H9 (cell line): Measurements from ENCODE around the gene SLC6A2. TPM values are rescaled to one million over a fixed set of nuclear protein-coding genes. Genes with fewer than 3 reads are reported as not detected.
A peak's percentile ranks its signal among the peaks of the same experiment; 100 is the strongest.

Source experiments
- DNase-seq: peaks from one replicate; pipeline ENCODE4 v3.0.0-alpha.2; 2017
- H2AFZ ChIP-seq: one replicate; pipeline ENCODE4 v1.6.1; 2013; ENCODE audit warnings: mild to moderate bottlenecking, low read length, control low read depth, moderate library complexity
- H2AK5ac ChIP-seq: 2 replicates; pipeline ENCODE4 v1.6.1; 2013; ENCODE audit warnings: low read length, control low read depth, mixed read lengths; ENCODE audit not compliant: insufficient read length
- H2BK120ac ChIP-seq: one replicate; pipeline ENCODE4 v1.6.1; 2013; ENCODE audit warnings: low read depth, mild to moderate bottlenecking, low read length, control low read depth, inconsistent platforms; ENCODE audit not compliant: poor library complexity, severe bottlenecking
- H2BK12ac ChIP-seq: 2 replicates; pipeline ENCODE4 v1.6.1; 2013; ENCODE audit warnings: low read length, control low read depth, mixed read lengths, low read depth; ENCODE audit not compliant: insufficient read length
- H2BK15ac ChIP-seq: 2 replicates; pipeline ENCODE4 v1.6.1; 2013; ENCODE audit warnings: low read depth, low read length, control low read depth
- H2BK20ac ChIP-seq: one replicate; pipeline ENCODE4 v1.6.1; 2013; ENCODE audit warnings: low read depth, mild to moderate bottlenecking, low read length, control low read depth, inconsistent platforms; ENCODE audit not compliant: poor library complexity, severe bottlenecking
- H2BK5ac ChIP-seq: 2 replicates; pipeline ENCODE4 v1.6.1; 2013; ENCODE audit warnings: low read length, control low read depth, mixed read lengths; ENCODE audit not compliant: insufficient read length
- H3K14ac ChIP-seq: 2 replicates; pipeline ENCODE4 v1.6.1; 2013; ENCODE audit warnings: low read length, control low read depth; ENCODE audit not compliant: insufficient read depth
- H3K18ac ChIP-seq: 2 replicates; pipeline ENCODE4 v1.6.1; 2013; ENCODE audit warnings: low read depth, mild to moderate bottlenecking, mixed read lengths, low read length, control low read depth; ENCODE audit not compliant: insufficient read length
- H3K23ac ChIP-seq: 2 replicates; pipeline ENCODE4 v1.6.1; 2013; ENCODE audit warnings: low read length, control low read depth, mixed read lengths, low read depth; ENCODE audit not compliant: insufficient read length
- H3K23me2 ChIP-seq: 2 replicates; pipeline ENCODE4 v1.6.1; 2013; ENCODE audit warnings: low read depth, mild to moderate bottlenecking, mixed read lengths, low read length, control low read depth; ENCODE audit not compliant: insufficient read length, poor library complexity, severe bottlenecking
- H3K27ac ChIP-seq: 2 replicates; pipeline ENCODE4 v1.5.1; 2013; ENCODE audit warnings: low read length, control low read depth, mixed read lengths, low read depth; ENCODE audit not compliant: insufficient read length
- H3K27me3 ChIP-seq: 2 replicates; pipeline ENCODE4 v1.6.1; 2013; ENCODE audit warnings: low read length, control low read depth, inconsistent platforms; ENCODE audit not compliant: insufficient read depth
- H3K4ac ChIP-seq: 2 replicates; pipeline ENCODE4 v1.6.1; 2013; ENCODE audit warnings: low read depth, mild to moderate bottlenecking, control low read depth, inconsistent platforms, low read length, moderate library complexity
- H3K4me1 ChIP-seq: 2 replicates; pipeline ENCODE4 v1.6.1; 2013; ENCODE audit warnings: low read length, control low read depth, inconsistent platforms; ENCODE audit not compliant: insufficient read depth
- H3K4me2 ChIP-seq: 2 replicates; pipeline ENCODE4 v1.6.1; 2013; ENCODE audit warnings: low read length, control low read depth, mixed read lengths; ENCODE audit not compliant: insufficient read length, insufficient read depth
- H3K56ac ChIP-seq: 2 replicates; pipeline ENCODE4 v1.6.1; 2013; ENCODE audit warnings: low read depth, mild to moderate bottlenecking, mixed read lengths, low read length, control low read depth; ENCODE audit not compliant: insufficient read length
- H3K79me1 ChIP-seq: 2 replicates; pipeline ENCODE4 v1.6.1; 2013; ENCODE audit warnings: low read depth, mild to moderate bottlenecking, moderate library complexity, low read length, control low read depth, inconsistent platforms; ENCODE audit not compliant: insufficient read depth, poor library complexity, severe bottlenecking
- H3K79me2 ChIP-seq: 2 replicates; pipeline ENCODE4 v1.6.1; 2013; ENCODE audit warnings: low read length, control low read depth, inconsistent platforms; ENCODE audit not compliant: insufficient read depth
- H3K9ac ChIP-seq: 2 replicates; pipeline ENCODE4 v1.6.1; 2013; ENCODE audit warnings: low read length, control low read depth, mixed read lengths; ENCODE audit not compliant: insufficient read length; ENCODE audit errors: extremely low read depth
- H3K9me3 ChIP-seq: one replicate; pipeline ENCODE4 v1.6.1; 2013; ENCODE audit warnings: low read depth, low read length, inconsistent platforms; ENCODE audit not compliant: control insufficient read depth
- H3T11ph ChIP-seq: one replicate; pipeline ENCODE4 v1.6.1; 2013; ENCODE audit warnings: mild to moderate bottlenecking, low read length, control low read depth, inconsistent platforms
- H4K20me1 ChIP-seq: one replicate; pipeline ENCODE4 v1.6.1; 2013; ENCODE audit not compliant: control insufficient read depth, insufficient read length, insufficient read depth
- H4K5ac ChIP-seq: 2 replicates; pipeline ENCODE4 v1.6.1; 2013; ENCODE audit warnings: low read depth, mild to moderate bottlenecking, mixed read lengths, low read length, control low read depth; ENCODE audit not compliant: insufficient read length
- H4K8ac ChIP-seq: replicated peaks from 2 replicates; pipeline ENCODE4 v1.6.1; 2013; ENCODE audit warnings: low read length, control low read depth, mixed read lengths, low read depth; ENCODE audit not compliant: insufficient read length
- H4K91ac ChIP-seq: 2 replicates; pipeline ENCODE4 v1.6.1; 2013; ENCODE audit warnings: low read depth, mild to moderate bottlenecking, moderate library complexity, mixed read lengths, low read length, control low read depth; ENCODE audit not compliant: insufficient read length
- H3K27ac Mint-ChIP-seq, 3 experiments: 2 replicates in 2 of 3; 3 replicates in 1 of 3; pipeline ENCODE4 v1.8.0; 2020 to 2021; ENCODE audit warnings: mixed read lengths in 3 of 3, mild to moderate bottlenecking in 1 of 3, moderate library complexity in 1 of 3
- H3K27me3 Mint-ChIP-seq: 2 replicates; pipeline ENCODE4 v1.8.0; 2021; ENCODE audit warnings: low read depth, mild to moderate bottlenecking, moderate library complexity, mixed read lengths
- H3K36me3 Mint-ChIP-seq, 3 experiments: 2 replicates in 2 of 3; 3 replicates in 1 of 3; pipeline ENCODE4 v1.8.0; 2020 to 2021; ENCODE audit warnings: low read depth in 3 of 3, mixed read lengths in 3 of 3; ENCODE audit not compliant: insufficient read depth in 1 of 3
- H3K4me1 Mint-ChIP-seq, 2 experiments: 2 replicates each; pipeline ENCODE4 v1.8.0; 2020; ENCODE audit warnings: mixed read lengths in 2 of 2
- H3K4me3 Mint-ChIP-seq, 2 experiments: 2 replicates in 1 of 2; 3 replicates in 1 of 2; pipeline ENCODE4 v1.8.0; 2020 to 2021; ENCODE audit warnings: mild to moderate bottlenecking in 2 of 2, mixed read lengths in 2 of 2, moderate library complexity in 1 of 2
- H3K9me3 Mint-ChIP-seq, 2 experiments: 2 replicates in 1 of 2; 3 replicates in 1 of 2; pipeline ENCODE4 v1.8.0; 2020; ENCODE audit warnings: mild to moderate bottlenecking in 2 of 2, mixed read lengths in 2 of 2, moderate library complexity in 1 of 2
- CTCF ChIP-seq: fragments of 200-600 bp; sonication (generic); conservative IDR thresholded peaks from 3 replicates; pipeline ENCODE4 v1.8.0; 2021; ENCODE audit warnings: antibody characterized with exemption, mild to moderate bottlenecking
- WGBS: extraction: QIAGEN DNeasy Blood & Tissue Kit; methylation state at CpG from one replicate; pipeline ENCODE4 v1.1.7; 2013; ENCODE audit warnings: missing lambda C conversion rate, low lambda C conversion rate, mixed read lengths; ENCODE audit not compliant: insufficient read length; ENCODE audit errors: extremely low coverage; 5-methylcytosine and 5-hydroxymethylcytosine counted together
- total RNA-seq: library from RNA; stranded (reverse); gene quantifications from 2 replicates; pipeline ENCODE4 v1.2.1, GENCODE V29; 2021

Gene SLC6A2
- total RNA-seq, 1 experiment from 2014 or later: 0.24 TPM

GRCh38 chr16:55667753-55668152 lies 12.0 kb downstream of the SLC6A2 start:
- H4K5ac ChIP-seq: no peak overlapping the region
- peaks cover 0 to 3% of the 10 kb centered on the region in 2 experiments; a peak in 2 of 5 replicates for H3K9me3 Mint-ChIP-seq
- peaks cover 4% of the 10 kb centered on the region; the same call in 1 of the 2 replicates for H3K4me1 ChIP-seq
- no peaks in the 10 kb centered on the region for H4K20me1 ChIP-seq
- peak overlapping the region; percentile 88 for H4K91ac ChIP-seq
- no peak overlapping the region for H3K56ac ChIP-seq
- H4K8ac ChIP-seq: peak overlapping the region; percentile 61
- H2BK20ac ChIP-seq: no peak overlapping the region
- peaks cover 5 to 15% of the 10 kb centered on the region in 2 experiments for H3K4me1 Mint-ChIP-seq
- H3K18ac ChIP-seq: peak overlapping the region; percentile 7
- peak overlapping the region; percentile 44; the same call in 1 of the 2 replicates for H3K14ac ChIP-seq
- no CpG with 5 or more reads among the region's 1 CpG for WGBS
- peaks cover 9% of the 10 kb centered on the region for H3K27me3 Mint-ChIP-seq
- H3K79me2 ChIP-seq: no peaks in the 10 kb centered on the region
- no peaks in the 10 kb centered on the region for H3K23me2 ChIP-seq
- no peak overlapping the region for H2BK120ac ChIP-seq
- H3K27me3 ChIP-seq: no peaks in the 10 kb centered on the region
- no peak overlapping the region for H2BK12ac ChIP-seq
- no peak overlapping the region for H3T11ph ChIP-seq
- H3K4me2 ChIP-seq: no peak overlapping the region
- no peaks in the 10 kb centered on the region for H3K79me1 ChIP-seq
- H3K4ac ChIP-seq: no peak overlapping the region
- no peaks in the 10 kb centered on the region; a peak in 2 of 7 replicates for H3K36me3 Mint-ChIP-seq
- no peak overlapping the region for H2BK15ac ChIP-seq
- no peak for DNase-seq
- no peaks in the 10 kb centered on the region for H3K9me3 ChIP-seq
- H2AK5ac ChIP-seq: no peak overlapping the region
- no peak overlapping the region for H2AFZ ChIP-seq
- H3K9ac ChIP-seq: no peak overlapping the region
- peak overlapping the region in 1 of 3 experiments; percentile 16; a peak in 2 of 7 replicates for H3K27ac Mint-ChIP-seq
- no peak overlapping the region for H3K27ac ChIP-seq
- no peak for TF ChIP-seq CTCF
- no peak overlapping the region for H2BK5ac ChIP-seq
- H3K23ac ChIP-seq: no peak overlapping the region
- no peak overlapping the region for H3K4me3 Mint-ChIP-seq
